HepG2 (cell line): ENCODE measurements around the gene SYPL1. TPM values are rescaled to one million over a fixed set of nuclear protein-coding genes. Genes with fewer than 3 reads are reported as not detected.

Experiments
- AKNA ChIP-seq: sonication (generic); formaldehyde crosslinking; IDR thresholded peaks from 2 replicates; pipeline ENCODE4 v1.4.0; 2020; ENCODE audit warnings: missing genetic modification reagents, borderline replicate concordance
- BATF2 ChIP-seq: sonication (generic); formaldehyde crosslinking; IDR thresholded peaks from 2 replicates; pipeline ENCODE4 v1.8.0; 2022; ENCODE audit warnings: mild to moderate bottlenecking, missing genetic modification reagents, moderate library complexity
- CENPX ChIP-seq: sonication (generic); formaldehyde crosslinking; IDR thresholded peaks from 2 replicates; pipeline ENCODE4 v1.9.0; 2021; ENCODE audit warnings: mild to moderate bottlenecking, missing genetic modification reagents, moderate library complexity
- CREM ChIP-seq, 2 experiments: sonication (generic) in 1 of 2; formaldehyde crosslinking in 1 of 2; IDR thresholded peaks; 2 replicates each; pipeline versions ENCODE4 v1.4.0 to v1.6.1; 2016 to 2020; ENCODE audit warnings: antibody characterized with exemption in 1 of 2, mild to moderate bottlenecking in 1 of 2, missing genetic modification reagents in 1 of 2
- ERF ChIP-seq: IDR thresholded peaks from 2 replicates; pipeline ENCODE4 v1.6.1; 2018; ENCODE audit warnings: missing biosample characterization, missing genetic modification reagents
- HMGXB4 ChIP-seq, 2 experiments: sonication (generic) in 1 of 2; formaldehyde crosslinking in 1 of 2; IDR thresholded peaks; 2 replicates each; pipeline versions ENCODE4 v1.4.0 to v1.6.1; 2018 to 2020; ENCODE audit warnings: missing genetic modification reagents in 2 of 2, borderline replicate concordance in 1 of 2, low read depth in 1 of 2, mild to moderate bottlenecking in 1 of 2, missing biosample characterization in 1 of 2
- KLF9 ChIP-seq: IDR thresholded peaks from 2 replicates; pipeline ENCODE4 v1.6.1; 2016; ENCODE audit warnings: low read depth
- MLX ChIP-seq: IDR thresholded peaks from 2 replicates; pipeline ENCODE4 v1.6.1; 2016
- NFKB2 ChIP-seq: sonication (generic); formaldehyde crosslinking; IDR thresholded peaks from 2 replicates; pipeline ENCODE4 v1.4.0; 2020; ENCODE audit warnings: missing genetic modification reagents, borderline replicate concordance
- PBX2 ChIP-seq: IDR thresholded peaks from 2 replicates; pipeline ENCODE4 v1.6.1; 2016; ENCODE audit warnings: control low read depth
- SALL2 ChIP-seq: sonication (generic); formaldehyde crosslinking; IDR thresholded peaks from 2 replicates; pipeline ENCODE4 v1.8.1; 2023; ENCODE audit warnings: mild to moderate bottlenecking, missing genetic modification reagents, inconsistent platforms
- THAP8 ChIP-seq: sonication (generic); formaldehyde crosslinking; IDR thresholded peaks from 2 replicates; pipeline ENCODE4 v1.5.1; 2020; ENCODE audit warnings: missing genetic modification reagents, mild to moderate bottlenecking, borderline replicate concordance
- ZNF432 ChIP-seq: sonication (generic); formaldehyde crosslinking; IDR thresholded peaks from 2 replicates; pipeline ENCODE4 v1.5.0; 2020; ENCODE audit warnings: missing genetic modification reagents, mild to moderate bottlenecking, borderline replicate concordance
- ZSCAN12 ChIP-seq: sonication (generic); formaldehyde crosslinking; IDR thresholded peaks from 2 replicates; pipeline ENCODE4 v1.9.0; 2021; ENCODE audit warnings: mild to moderate bottlenecking, missing genetic modification reagents
- ZSCAN25 ChIP-seq: sonication (generic); formaldehyde crosslinking; IDR thresholded peaks from 2 replicates; pipeline ENCODE4 v1.8.0; 2022; ENCODE audit warnings: mild to moderate bottlenecking, missing genetic modification reagents
- ZSCAN5A ChIP-seq: sonication (generic); formaldehyde crosslinking; IDR thresholded peaks from 2 replicates; pipeline ENCODE4 v1.8.0; 2022; ENCODE audit warnings: mild to moderate bottlenecking, missing genetic modification reagents, borderline replicate concordance
- polyA plus RNA-seq, 8 experiments: library from polyadenylated mRNA; depleted of rRNA in 3 of 8; stranded (reverse) in 7 of 8; unstranded in 1 of 8; fragments of >200 nt; fragmentation: Illumina TruSeq in 4 of 8; extraction: Trizol in 4 of 8; gene quantifications; 2 replicates each; pipeline versions ENCODE4 v1.2.1 to v1.2.3, GENCODE V29; 2011 to 2016; ENCODE audit warnings: low read depth in 4 of 8, missing spikeins in 1 of 8, mixed read lengths in 1 of 8; ENCODE audit not compliant: insufficient read depth in 1 of 8
- total RNA-seq, 5 experiments: library from RNA; depleted of rRNA; stranded (reverse); fragments of >200 nt; fragmentation: Illumina TruSeq; extraction: Trizol; gene quantifications; 2 replicates each; pipeline ENCODE4 v1.2.3, GENCODE V29; 2016; ENCODE audit warnings: low read depth in 1 of 5

SYPL1 gene
- total and polyA plus RNA-seq, 2 of the 13 experiments (the other 11 are each of a cell fraction or from before 2014, with no cell fraction given) = 27.5 to 40.2 TPM

- TF ChIP-seq PBX2 (CRISPR knock-in tag) = no peak
- no peak for TF ChIP-seq ZSCAN12 (CRISPR knock-in tag)
- no peak for TF ChIP-seq AKNA (CRISPR knock-in tag)
- no peak for TF ChIP-seq THAP8 (CRISPR knock-in tag)
- no peak for TF ChIP-seq ZSCAN5A (CRISPR knock-in tag)
- TF ChIP-seq NFKB2 (CRISPR knock-in tag) = no peak
- no peak for TF ChIP-seq CENPX (CRISPR knock-in tag)
- TF ChIP-seq KLF9 (CRISPR knock-in tag) = no peak
- peak; percentile 77 for TF ChIP-seq MLX
- no peak for TF ChIP-seq ZNF432 (CRISPR knock-in tag)
- TF ChIP-seq SALL2 = no peak
- TF ChIP-seq ZSCAN25 (CRISPR knock-in tag) = no peak
- peak; percentile 37; the same call in 1 of the 2 replicates for TF ChIP-seq ERF
- TF ChIP-seq HMGXB4 (CRISPR knock-in tag; IDR thresholded peaks at IDR 0.05; ENCODE audit: borderline replicate concordance in 1 of 2, low read depth in 1 of 2) = no peak
- no peak for TF ChIP-seq CREM (IDR thresholded peaks at IDR 0.05)
- TF ChIP-seq CREM (CRISPR knock-in tag; IDR thresholded peaks at IDR 0.05) = no peak
- no peak for TF ChIP-seq BATF2
Observed at GRCh38 chr7:106064771-106065574, 47.1 kb downstream of the SYPL1 start (continued).
